HEK293 (cell line): Measurements from ENCODE around the gene PHKG1.

ENCODE experiments used
- CTCF ChIA-PET: fragments of 350-600 bp; formaldehyde crosslinking; extraction: SDS; loops from one replicate; lab custom pipeline; 2021; ENCODE audit warnings: antibody characterized with exemption; lab: Yijun Ruan, JAX
- POLR2A ChIA-PET: fragments of 300-600 bp; formaldehyde crosslinking; extraction: SDS; loops from one replicate; lab custom pipeline; 2020; ENCODE audit warnings: antibody characterized with exemption, inconsistent platforms; lab: Yijun Ruan, JAX
- H3K27ac ChIP-seq: fragments of 200-500 bp; sonication (Bioruptor generic); 2 replicates; pipeline ENCODE4 v1.5.1; 2014; ENCODE audit warnings: low read depth, low read length, control low read depth, inconsistent platforms; ENCODE audit errors: extremely low read depth
- H3K36me3 ChIP-seq, 2 experiments: fragments of 200-500 bp in 1 of 2; sonication (Bioruptor generic) in 1 of 2; 1 replicate in 1 of 2; 2 replicates in 1 of 2; pipeline ENCODE4 v1.5.1; 2014 to 2017; ENCODE audit warnings: inconsistent platforms in 2 of 2, low read length in 2 of 2; ENCODE audit not compliant: control insufficient read depth in 2 of 2, insufficient read depth in 1 of 2
- H3K4me1 ChIP-seq: fragments of 200-500 bp; sonication (Bioruptor generic); 2 replicates; pipeline ENCODE4 v1.5.1; 2014; ENCODE audit warnings: mild to moderate bottlenecking, low read length, inconsistent platforms; ENCODE audit not compliant: control insufficient read depth, insufficient read depth
- H3K4me3 ChIP-seq: 2 replicates; pipeline ENCODE4 v1.5.1; 2011; ENCODE audit warnings: low read depth, mild to moderate bottlenecking, control low read depth, low read length, moderate library complexity
- H3K9me3 ChIP-seq: fragments of 200-500 bp; sonication (Bioruptor generic); 2 replicates; pipeline ENCODE4 v1.5.1; 2014; ENCODE audit warnings: low read depth, low read length, inconsistent platforms; ENCODE audit not compliant: control insufficient read depth, insufficient read depth
- GLIS1 ChIP-seq: fragments of 450-650 bp; formaldehyde crosslinking; IDR thresholded peaks from 2 replicates; pipeline ENCODE4 v1.5.1; 2016; ENCODE audit warnings: missing biosample characterization, missing genetic modification characterization
- HIC1 ChIP-seq: fragments of 450-650 bp; formaldehyde crosslinking; IDR thresholded peaks from 2 replicates; pipeline ENCODE4 v1.5.1; 2016; ENCODE audit warnings: missing biosample characterization, missing genetic modification characterization
- IKZF3 ChIP-seq: fragments of 450-650 bp; IDR thresholded peaks from 2 replicates; pipeline ENCODE4 v1.5.0; 2018; ENCODE audit warnings: missing biosample characterization, mild to moderate bottlenecking, missing genetic modification characterization, moderate library complexity
- KLF1 ChIP-seq: fragments of 450-650 bp; formaldehyde crosslinking; IDR thresholded peaks from 2 replicates; pipeline ENCODE4 v1.5.1; 2016; ENCODE audit warnings: missing biosample characterization, missing genetic modification characterization
- MZF1 ChIP-seq: fragments of 450-650 bp; formaldehyde crosslinking; IDR thresholded peaks from 2 replicates; pipeline ENCODE4 v1.5.1; 2017; ENCODE audit warnings: missing biosample characterization, missing genetic modification characterization, borderline replicate concordance
- PBX3 ChIP-seq: sonication (generic); formaldehyde crosslinking; IDR thresholded peaks from 2 replicates; pipeline ENCODE4 v1.8.1; 2022; ENCODE audit warnings: mild to moderate bottlenecking, moderate library complexity, missing genetic modification reagents
- PRDM1 ChIP-seq: fragments of 450-650 bp; formaldehyde crosslinking; IDR thresholded peaks from 2 replicates; pipeline ENCODE4; 2016; ENCODE audit warnings: missing biosample characterization, missing genetic modification characterization
- SP2 ChIP-seq: fragments of 450-650 bp; formaldehyde crosslinking; IDR thresholded peaks from 2 replicates; pipeline ENCODE4 v1.5.1; 2016; ENCODE audit warnings: missing biosample characterization, missing genetic modification characterization
- SP3 ChIP-seq: fragments of 450-650 bp; formaldehyde crosslinking; IDR thresholded peaks from 2 replicates; pipeline ENCODE4 v1.5.1; 2016; ENCODE audit warnings: missing biosample characterization, missing genetic modification characterization
- ZBTB21 ChIP-seq: fragments of 450-650 bp; formaldehyde crosslinking; IDR thresholded peaks from 2 replicates; pipeline ENCODE4 v1.5.1; 2017; ENCODE audit warnings: missing biosample characterization, missing genetic modification characterization
- ZEB2 ChIP-seq: fragments of 450-650 bp; formaldehyde crosslinking; IDR thresholded peaks from 2 replicates; pipeline ENCODE4 v1.5.1; 2016; ENCODE audit warnings: missing biosample characterization, missing genetic modification characterization
- ZFHX2 ChIP-seq: fragments of 450-650 bp; formaldehyde crosslinking; conservative IDR thresholded peaks from 2 replicates; pipeline ENCODE4 v1.5.1; 2016; ENCODE audit warnings: missing biosample characterization, missing genetic modification characterization
- ZNF174 ChIP-seq: fragments of 450-650 bp; formaldehyde crosslinking; IDR thresholded peaks from 2 replicates; pipeline ENCODE4 v1.5.0; 2017; ENCODE audit warnings: missing biosample characterization, mild to moderate bottlenecking, missing genetic modification characterization
- ZNF202 ChIP-seq: fragments of 450-650 bp; formaldehyde crosslinking; IDR thresholded peaks from 2 replicates; pipeline ENCODE4 v1.5.1; 2016; ENCODE audit warnings: missing biosample characterization, missing genetic modification characterization, borderline replicate concordance
- ZNF335 ChIP-seq: fragments of 450-650 bp; formaldehyde crosslinking; conservative IDR thresholded peaks from 2 replicates; pipeline ENCODE4 v1.5.1; 2016; ENCODE audit warnings: missing biosample characterization, missing genetic modification characterization
- ZNF518A ChIP-seq: fragments of 450-650 bp; formaldehyde crosslinking; conservative IDR thresholded peaks from 2 replicates; pipeline ENCODE4 v1.5.1; 2016; ENCODE audit warnings: low read depth, missing biosample characterization, missing genetic modification characterization
- ZNF529 ChIP-seq: fragments of 450-650 bp; formaldehyde crosslinking; IDR thresholded peaks from 2 replicates; pipeline ENCODE4 v1.5.1; 2017; ENCODE audit warnings: missing genetic modification characterization, missing biosample characterization; ENCODE audit not compliant: insufficient replicate concordance
- ZNF621 ChIP-seq: fragments of 450-650 bp; formaldehyde crosslinking; IDR thresholded peaks from 2 replicates; pipeline ENCODE4 v1.5.1; 2017; ENCODE audit warnings: missing biosample characterization, missing genetic modification characterization
- ZNF654 ChIP-seq: fragments of 450-650 bp; formaldehyde crosslinking; IDR thresholded peaks from 2 replicates; pipeline ENCODE4 v1.5.1; 2016; ENCODE audit warnings: low read depth, missing biosample characterization, missing genetic modification characterization
- ZNF660 ChIP-seq: fragments of 450-650 bp; IDR thresholded peaks from 2 replicates; pipeline ENCODE4 v1.5.1; 2018; ENCODE audit warnings: missing biosample characterization, mild to moderate bottlenecking, missing genetic modification characterization
- ZNF664 ChIP-seq: fragments of 450-650 bp; formaldehyde crosslinking; IDR thresholded peaks from 2 replicates; pipeline ENCODE4 v1.5.1; 2016; ENCODE audit warnings: missing biosample characterization, missing genetic modification characterization
- ZXDB ChIP-seq: fragments of 450-650 bp; formaldehyde crosslinking; IDR thresholded peaks from 2 replicates; pipeline ENCODE4 v1.5.1; 2016; ENCODE audit warnings: missing biosample characterization, missing genetic modification characterization

The PHKG1 gene

GRCh38 chr7:56110611-56111010, 17.9 kb upstream of the PHKG1 start (continued):
- TF ChIP-seq HIC1 (tag by site-specific recombination) = no peak

- peaks cover 11 to 15% of the 10 kb centered on the region in 2 experiments for H3K36me3 ChIP-seq
- no peaks in the 10 kb centered on the region for H3K4me1 ChIP-seq
- TF ChIP-seq ZNF174 (tag by site-specific recombination) (no peak), PRDM1 (tag by site-specific recombination) (no peak), ZNF621 (no peak), ZBTB21 (no peak), ZFHX2 (tag by site-specific recombination) (no peak)
- H3K4me3 ChIP-seq = no peak overlapping the region
- ChIA-PET POLR2A (no interaction called here), CTCF (no interaction called here)
- H3K9me3 ChIP-seq = no peaks in the 10 kb centered on the region
- no peak overlapping the region for H3K27ac ChIP-seq
Measured at GRCh38 chr7:56107954-56108258, 15.2 kb upstream of the PHKG1 start.

- no peaks in the 10 kb centered on the region for H3K9me3 ChIP-seq
- ChIA-PET CTCF (interaction anchor here (0.5 to 0.6 kb wide), 2 partner anchors 19 to 130 kb away, joined by 3 read pairs; no protein-coding TSS in a partner anchor), POLR2A (interaction anchor here (1.1 to 1.8 kb wide), 4 partner anchors 42 to 1347 kb away, joined by 3 to 14 read pairs (median 6); partner anchors contain the start of genes CCT6A, PSPH, SEC61G and SUMF2)
- peaks cover 25 to 30% of the 10 kb centered on the region in 2 experiments for H3K36me3 ChIP-seq
- H3K27ac ChIP-seq = peak within 1 kb of the TSS; percentile 58
- peak within 1 kb of the TSS; percentile 68 for H3K4me3 ChIP-seq
- no peaks in the 10 kb centered on the region for H3K4me1 ChIP-seq
- TF ChIP-seq ZEB2 (tag by site-specific recombination) (peak; percentile 17; the same call in 1 of the 2 replicates), ZNF660 (peak; percentile 62; the same call in 1 of the 2 replicates), ZNF654 (tag by site-specific recombination) (no peak), MZF1 (tag by site-specific recombination) (no peak), KLF1 (tag by site-specific recombination) (peak; percentile 27; the same call in 1 of the 2 replicates), ZNF335 (tag by site-specific recombination) (peak; percentile 66), ZXDB (tag by site-specific recombination) (peak; percentile 73), ZNF202 (tag by site-specific recombination) (no peak), ZNF664 (tag by site-specific recombination) (no peak), PBX3 (CRISPR knock-in tag) (peak; percentile 92), ZNF518A (tag by site-specific recombination) (peak; percentile 98), GLIS1 (tag by site-specific recombination) (peak; percentile 41; the same call in 1 of the 2 replicates), SP3 (tag by site-specific recombination) (peak; percentile 56; the same call in 1 of the 2 replicates), ZNF529 (tag by site-specific recombination) (no peak), SP2 (tag by site-specific recombination) (peak; percentile 95), IKZF3 (tag by site-specific recombination) (no peak)
Measured at GRCh38 chr7:56106108-56107073, 13.6 kb upstream of the PHKG1 start, which contains the start of gene CHCHD2. Gene CHCHD2 (minus strand): TSS chr7:56106476. CDS start chr7:56106413, 63 bp downstream.
